Activated T-cell treated with anti-CD3 and anti-CD28 coated beads for 48 hours (primary cell): ENCODE results near the gene FAM114A2.

Experiments used
- DNase-seq: peaks from one replicate; pipeline ENCODE4 v3.0.0-alpha.2; 2020; ENCODE audit warnings: low read depth

FAM114A2 gene

GRCh38 chr5:153983885-153984284, 54.8 kb downstream of the FAM114A2 start:
- DNase-seq: no peak

- DNase-seq: no peak
Observed at GRCh38 chr5:153981905-153982605, 56.7 kb downstream of the FAM114A2 start.

- no peak for DNase-seq
Observed at GRCh38 chr5:153979028-153979783, 59.5 kb downstream of the FAM114A2 start.

DNA sequence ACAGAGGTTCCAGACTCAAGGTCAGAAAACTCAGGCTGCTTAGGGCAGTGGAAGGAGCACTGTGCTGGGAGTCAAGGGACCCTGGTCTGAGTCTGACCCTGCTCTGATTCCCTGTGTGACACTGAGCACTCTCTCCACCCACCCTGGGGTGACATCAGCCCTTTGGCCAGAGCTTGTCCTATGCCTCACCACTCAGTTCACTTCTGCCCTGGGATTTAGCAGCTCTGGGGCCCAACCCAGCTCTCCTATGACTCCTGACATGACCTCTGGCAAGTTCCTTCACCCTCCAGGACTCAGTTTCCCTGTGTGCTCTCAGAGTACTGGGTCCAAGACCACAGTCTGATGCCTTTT, 63.9 kb downstream of the FAM114A2 start:
- DNase-seq: no peak

DNA sequence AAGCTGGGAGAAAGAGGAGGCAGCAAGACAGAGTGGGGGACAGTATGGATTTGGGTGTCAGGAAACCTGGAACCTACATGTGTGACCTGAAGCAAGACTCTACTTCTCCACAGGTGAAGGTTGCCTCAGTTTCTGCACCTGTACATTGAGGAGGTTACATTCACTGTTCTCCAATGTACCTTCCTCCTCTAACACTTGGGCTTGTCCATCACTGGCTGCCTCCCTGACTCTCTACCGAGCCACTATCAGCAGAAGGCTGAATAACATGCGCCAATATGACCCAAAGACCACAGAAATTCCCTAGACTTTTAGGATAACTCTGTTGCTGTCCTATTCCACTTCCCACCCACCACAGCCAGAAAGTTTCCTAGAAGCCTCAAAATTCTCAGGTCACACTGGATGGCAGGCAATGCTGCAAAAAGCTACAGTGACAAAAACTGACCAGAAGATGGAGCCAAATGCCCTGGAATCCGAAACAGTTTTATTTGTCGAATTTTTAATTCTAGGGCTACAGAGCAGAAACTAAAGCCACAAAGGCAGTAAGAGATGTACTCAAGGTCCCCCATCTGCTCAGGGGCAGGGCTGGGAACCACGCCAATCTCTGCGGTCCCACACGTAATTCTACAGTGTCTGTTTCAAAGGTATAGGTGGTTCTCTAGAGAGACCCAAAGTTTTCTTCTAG, 64.4 kb downstream of the FAM114A2 start:
- DNase-seq: no peak

DNA sequence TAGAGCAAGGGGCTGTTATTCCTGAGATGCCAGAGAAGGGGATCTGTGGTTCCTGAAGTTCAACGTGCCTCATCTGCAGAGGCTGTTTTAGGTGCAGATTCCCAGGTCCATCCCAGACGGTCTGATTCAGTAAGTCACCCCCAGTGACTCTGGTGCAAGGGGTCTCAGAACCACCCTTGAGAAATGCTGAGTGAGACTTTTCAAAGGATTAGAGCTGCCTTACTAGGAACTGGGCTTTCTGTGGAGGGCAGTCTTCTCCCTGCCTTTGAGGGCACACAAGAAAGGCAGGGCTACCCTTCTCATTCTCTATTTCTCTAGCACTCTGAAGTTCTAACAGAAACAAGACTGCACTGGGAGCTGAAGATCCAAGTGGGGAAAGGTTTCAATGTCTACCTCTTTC, 66.5 kb downstream of the FAM114A2 start:
- no peak for DNase-seq

GRCh38 chr5:153970496-153970895, 68.2 kb downstream of the FAM114A2 start:
- DNase-seq: no peak

GRCh38 chr5:153969563-153969895, 69.2 kb downstream of the FAM114A2 start:
- DNase-seq: no peak

GRCh38 chr5:153968761-153969562, 69.7 kb downstream of the FAM114A2 start:
- no peak for DNase-seq

- DNase-seq: peak; percentile 26
Observed at GRCh38 chr5:153964880-153965645, 73.6 kb downstream of the FAM114A2 start.

GRCh38 chr5:153964191-153964879, 74.4 kb downstream of the FAM114A2 start:
- DNase-seq: no peak

- DNase-seq: no peak
Observed at GRCh38 chr5:153960269-153961215, 78.2 kb downstream of the FAM114A2 start.

DNA sequence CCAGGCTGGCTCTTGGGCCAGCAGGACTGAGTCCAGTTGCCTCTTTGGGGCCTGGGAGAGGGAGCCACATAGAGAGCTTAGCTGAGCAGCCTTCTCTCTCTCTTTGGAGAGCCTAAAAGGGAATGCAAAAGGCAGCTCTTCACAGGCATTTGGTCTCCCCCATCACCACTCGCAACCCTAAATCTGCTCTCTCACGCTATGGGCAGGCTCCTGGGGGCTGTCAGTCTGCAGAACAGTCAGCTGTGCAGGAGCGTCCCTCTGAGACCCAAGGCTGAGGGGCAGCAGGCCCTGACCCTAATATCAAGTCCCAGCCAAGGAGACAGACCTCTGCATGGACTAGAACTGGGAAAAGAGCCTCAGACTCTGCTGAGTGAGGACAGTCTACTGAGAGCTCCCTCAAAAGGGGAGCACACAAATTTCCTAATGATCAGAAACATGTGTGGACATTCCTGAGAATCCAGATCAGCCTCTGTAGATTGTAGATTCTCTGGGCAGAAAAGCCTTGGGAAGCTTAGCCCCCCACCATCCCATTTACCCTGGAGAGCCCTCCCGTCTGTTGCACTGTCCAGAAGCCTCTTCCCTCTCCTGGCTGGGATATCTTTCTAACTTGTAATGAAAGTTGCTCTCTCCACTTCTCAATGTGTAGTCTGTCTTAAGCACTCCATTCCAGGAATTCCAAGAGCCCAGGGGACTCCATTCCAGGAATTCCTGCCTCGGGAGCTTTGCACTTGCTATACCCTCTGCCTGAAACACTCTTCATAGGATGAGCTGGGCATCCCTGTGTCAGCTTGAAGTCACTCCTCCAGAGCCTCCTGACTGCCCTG, 79.4 kb downstream of the FAM114A2 start:
- DNase-seq: no peak

GRCh38 chr5:153957205-153957604, 81.5 kb downstream of the FAM114A2 start:
- no peak for DNase-seq

DNA sequence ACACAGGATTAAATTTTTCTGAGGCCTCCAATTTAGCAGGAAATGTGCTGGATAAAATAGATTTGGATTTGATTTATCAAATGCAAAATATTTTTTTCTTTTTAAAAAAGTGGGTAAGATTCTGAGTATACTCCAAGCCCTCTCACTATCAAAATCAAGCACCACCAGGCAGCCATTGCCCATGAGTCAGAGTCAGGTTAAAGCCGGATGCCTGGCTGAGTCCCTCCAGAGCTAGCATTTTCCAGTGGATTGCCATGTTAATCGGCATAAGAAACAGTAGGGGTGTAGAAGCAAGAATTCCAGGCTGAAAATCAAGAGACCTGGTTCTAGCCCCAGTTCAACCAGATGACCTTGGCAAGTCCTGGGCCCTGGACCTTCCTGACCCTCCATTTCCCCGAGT, 85.3 kb downstream of the FAM114A2 start:
- DNase-seq: no peak

DNA sequence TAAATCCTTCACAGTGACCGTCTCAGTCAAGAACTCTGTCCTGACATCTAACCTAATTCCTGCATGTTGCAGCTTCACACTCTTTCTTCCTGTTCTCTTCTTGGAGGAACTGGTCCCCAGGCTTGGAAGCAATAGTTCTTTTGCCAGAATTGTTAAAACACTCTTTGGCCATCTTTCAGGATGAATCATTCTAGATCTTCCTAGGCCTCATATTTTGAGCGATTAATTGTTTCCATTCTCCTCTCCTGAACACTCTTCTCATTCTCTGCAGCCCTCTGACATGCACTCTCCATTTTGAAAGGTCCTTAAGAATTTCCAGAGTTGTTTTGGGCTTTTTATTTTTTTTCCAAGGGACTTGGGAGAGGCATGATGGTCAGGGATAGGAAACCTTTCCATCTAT, 85.8 kb downstream of the FAM114A2 start:
- no peak for DNase-seq

DNA sequence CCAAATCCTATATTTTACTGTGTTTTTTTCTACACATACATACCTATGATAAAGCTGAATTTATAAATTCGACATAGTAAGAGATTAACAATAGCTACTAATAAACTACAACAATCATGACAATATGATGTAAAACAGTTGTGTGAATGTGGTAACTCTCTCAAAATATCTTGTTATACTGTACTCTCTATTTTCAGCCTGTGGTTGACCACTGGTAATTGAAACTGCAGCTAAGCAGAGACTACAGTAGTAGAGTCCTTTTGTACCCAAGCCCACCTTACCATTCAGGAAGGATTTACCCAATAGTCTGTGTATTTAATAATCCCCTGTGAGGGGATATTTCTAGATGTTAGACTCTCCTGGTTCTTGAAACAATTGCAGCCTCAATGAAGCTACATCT, 86.7 kb downstream of the FAM114A2 start:
- DNase-seq: no peak

DNA sequence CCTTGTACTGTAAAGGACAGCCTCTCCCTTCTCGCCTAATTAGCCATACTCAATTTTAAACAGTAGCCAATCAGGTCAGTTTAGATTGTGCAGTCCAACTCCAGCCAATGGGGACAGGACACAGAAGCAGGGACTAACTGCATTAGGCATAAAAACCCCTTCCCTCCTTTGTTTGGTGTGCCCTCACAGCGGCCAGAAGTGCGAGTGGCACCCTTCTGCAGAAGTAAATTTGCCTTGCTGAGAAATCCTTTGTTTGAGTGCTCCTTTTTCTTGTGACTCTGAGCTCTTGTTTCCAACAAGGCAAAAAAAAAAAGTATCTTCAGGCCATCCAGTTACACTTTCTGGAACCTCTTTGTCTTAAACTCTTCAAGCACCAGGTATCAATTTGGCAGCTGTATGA, 97.4 kb downstream of the FAM114A2 start:
- no peak for DNase-seq
